Neuronal stem cell (in vitro differentiated cells): ENCODE data around the gene HOXA3.

Experiments
- DNase-seq: peaks from one replicate; pipeline ENCODE4 v3.0.0-alpha.2; 2013; ENCODE audit warnings: low spot score
- H2AFZ ChIP-seq: one replicate; pipeline ENCODE4 v1.6.1; 2013; ENCODE audit warnings: mild to moderate bottlenecking, low read length, inconsistent platforms
- H2AK5ac ChIP-seq: 2 replicates; pipeline ENCODE4 v1.6.1; 2013; ENCODE audit warnings: low read depth, mild to moderate bottlenecking, inconsistent platforms, low read length, moderate library complexity, mixed read lengths
- H2BK120ac ChIP-seq: 2 replicates; pipeline ENCODE4 v1.6.1; 2013; ENCODE audit warnings: low read depth, mild to moderate bottlenecking, inconsistent platforms, low read length, moderate library complexity, mixed read lengths
- H2BK12ac ChIP-seq: one replicate; pipeline ENCODE4 v1.6.1; 2013; ENCODE audit warnings: low read length, inconsistent platforms
- H2BK15ac ChIP-seq: 2 replicates; pipeline ENCODE4 v1.6.1; 2013; ENCODE audit warnings: mild to moderate bottlenecking, low read length, inconsistent platforms, mixed read lengths
- H2BK5ac ChIP-seq: one replicate; pipeline ENCODE4 v1.6.1; 2013; ENCODE audit warnings: inconsistent platforms, mild to moderate bottlenecking, low read length, moderate library complexity
- H3K14ac ChIP-seq: one replicate; pipeline ENCODE4 v1.6.1; 2013; ENCODE audit warnings: low read length, inconsistent platforms
- H3K18ac ChIP-seq: 2 replicates; pipeline ENCODE4 v1.6.1; 2013; ENCODE audit warnings: low read length, inconsistent platforms
- H3K23ac ChIP-seq: 2 replicates; pipeline ENCODE4 v1.6.1; 2013; ENCODE audit warnings: low read depth, mild to moderate bottlenecking, mixed read lengths, low read length, inconsistent platforms; ENCODE audit not compliant: poor library complexity
- H3K27ac ChIP-seq: replicated peaks from 3 replicates; pipeline ENCODE4 v1.5.1; 2013; ENCODE audit warnings: low read length, inconsistent platforms
- H3K27me3 ChIP-seq, 3 experiments: 2 replicates each; pipeline ENCODE4 v1.6.1; 2013; ENCODE audit warnings: low read length in 3 of 3, mild to moderate bottlenecking in 2 of 3, inconsistent platforms in 1 of 3, low read depth in 1 of 3, mixed read lengths in 1 of 3, moderate library complexity in 1 of 3; ENCODE audit not compliant: control insufficient read depth in 3 of 3, insufficient read depth in 3 of 3
- H3K36me3 ChIP-seq, 2 donors: replicated peaks in 1 of 2; 2 replicates each; pipeline ENCODE4 v1.6.1; 2013; ENCODE audit warnings: low read length in 2 of 2; ENCODE audit not compliant: control insufficient read depth in 2 of 2, insufficient read depth in 2 of 2
- H3K4ac ChIP-seq: 2 replicates; pipeline ENCODE4 v1.6.1; 2013; ENCODE audit warnings: inconsistent platforms, mild to moderate bottlenecking, low read length, moderate library complexity
- H3K4me1 ChIP-seq, 2 donors: 1 replicate in 1 of 2; 2 replicates in 1 of 2; pipeline ENCODE4 v1.6.1; 2013; ENCODE audit warnings: low read length in 2 of 2, low read depth in 1 of 2; ENCODE audit not compliant: control insufficient read depth in 2 of 2, insufficient read depth in 1 of 2
- H3K4me2 ChIP-seq: one replicate; pipeline ENCODE4 v1.6.1; 2013; ENCODE audit warnings: mild to moderate bottlenecking, low read length, inconsistent platforms; ENCODE audit not compliant: insufficient read depth, poor library complexity, severe bottlenecking
- H3K4me3 ChIP-seq, 2 donors: 2 replicates each; pipeline ENCODE4 v1.5.1; 2013; ENCODE audit warnings: low read length in 2 of 2, mild to moderate bottlenecking in 2 of 2, inconsistent platforms in 1 of 2, moderate library complexity in 1 of 2
- H3K79me1 ChIP-seq: one replicate; pipeline ENCODE4 v1.6.1; 2013; ENCODE audit warnings: low read depth, mild to moderate bottlenecking, inconsistent platforms, low read length, moderate library complexity
- H3K9ac ChIP-seq: one replicate; pipeline ENCODE4 v1.6.1; 2013; ENCODE audit warnings: mild to moderate bottlenecking, low read depth, low read length, inconsistent platforms; ENCODE audit not compliant: poor library complexity
- H3K9me3 ChIP-seq, 2 donors: replicated peaks in 1 of 2; 2 replicates each; pipeline versions ENCODE3 to v1.6.1; 2013; ENCODE audit warnings: low read length in 2 of 2, mild to moderate bottlenecking in 2 of 2, inconsistent platforms in 1 of 2, low read depth in 1 of 2, mixed read lengths in 1 of 2, moderate library complexity in 1 of 2; ENCODE audit not compliant: control insufficient read depth in 2 of 2, insufficient read depth in 1 of 2
- H4K8ac ChIP-seq: one replicate; pipeline ENCODE4 v1.6.1; 2013; ENCODE audit warnings: low read depth, mild to moderate bottlenecking, inconsistent platforms, low read length, moderate library complexity
- H4K91ac ChIP-seq: one replicate; pipeline ENCODE4 v1.6.1; 2013; ENCODE audit warnings: low read length, low read depth, mild to moderate bottlenecking, inconsistent platforms; ENCODE audit not compliant: poor library complexity
- WGBS, 2 donors: extraction: QIAGEN DNeasy Blood & Tissue Kit; methylation state at CpG; one replicate each; pipeline ENCODE4 v1.1.7; 2013; ENCODE audit warnings: missing lambda C conversion rate in 2 of 2, mixed read lengths in 1 of 2; ENCODE audit not compliant: insufficient read length in 2 of 2, insufficient replicate concordance in 1 of 2; ENCODE audit errors: extremely low coverage in 2 of 2; 5-methylcytosine and 5-hydroxymethylcytosine counted together

HOXA3 gene

DNA sequence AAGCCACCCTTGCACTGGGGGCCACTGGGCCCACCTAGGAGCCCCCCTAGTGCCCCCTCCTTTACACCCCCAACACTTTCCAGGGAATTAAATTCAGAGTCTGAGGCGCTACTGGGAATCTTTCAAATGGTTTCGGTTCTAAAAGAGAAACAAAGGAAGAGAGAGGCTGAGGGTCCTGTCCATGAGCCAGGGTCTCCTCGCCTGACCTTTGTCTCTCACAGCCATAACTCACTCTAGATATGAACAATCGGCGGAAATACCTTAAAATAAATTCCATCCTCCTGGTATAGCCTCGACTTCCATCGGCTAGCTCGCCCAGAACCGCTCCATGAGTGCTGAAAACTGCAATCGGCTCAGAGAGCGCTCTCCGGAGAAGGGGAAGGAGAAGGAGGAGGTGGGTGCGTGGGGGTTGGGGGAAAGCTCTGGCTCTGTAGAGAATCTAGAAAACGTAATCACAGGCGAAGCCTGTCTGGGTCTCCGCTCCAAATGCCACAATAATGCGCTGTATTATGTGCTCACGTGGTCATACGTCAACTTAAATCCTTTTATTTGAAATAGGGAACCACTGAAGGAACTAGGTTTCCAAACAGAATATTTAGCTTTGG, 34.4 kb downstream of the HOXA3 start:
- H2AK5ac ChIP-seq = no peak overlapping the region
- H2BK15ac ChIP-seq = no peak overlapping the region
- no peak overlapping the region for H3K4ac ChIP-seq
- H3K4me3 ChIP-seq = no peak overlapping the region
- H2BK120ac ChIP-seq = no peak overlapping the region
- no peak for DNase-seq
- H4K8ac ChIP-seq = no peak overlapping the region
- peaks cover 61 to 95% (median 94%) of the 10 kb centered on the region in 3 experiments for H3K27me3 ChIP-seq
- no peak overlapping the region for H3K9ac ChIP-seq
- no peaks in the 10 kb centered on the region for H3K79me1 ChIP-seq
- no peak overlapping the region for H3K4me2 ChIP-seq
- H2BK5ac ChIP-seq = no peak overlapping the region
- H4K91ac ChIP-seq = no peak overlapping the region
- no peak overlapping the region for H2BK12ac ChIP-seq
- H3K18ac ChIP-seq = no peak overlapping the region
- H2AFZ ChIP-seq = no peak overlapping the region
- H3K9me3 ChIP-seq = peaks cover 0 to 4% of the 10 kb centered on the region in 2 donors
- WGBS, 2 donors = no CpG with 5 or more reads among the region's 19 CpGs
- H3K4me1 ChIP-seq = no peaks in the 10 kb centered on the region
- no peak overlapping the region for H3K14ac ChIP-seq
- no peak overlapping the region for H3K27ac ChIP-seq
- no peak overlapping the region for H3K23ac ChIP-seq
- no peaks in the 10 kb centered on the region for H3K36me3 ChIP-seq

GRCh38 chr7:27116962-27117886, 35.2 kb downstream of the HOXA3 start:
- H3K9ac ChIP-seq = no peak overlapping the region
- no peak overlapping the region for H3K23ac ChIP-seq
- no peak overlapping the region for H2BK120ac ChIP-seq
- H4K91ac ChIP-seq = no peak overlapping the region
- peaks cover 55 to 95% (median 91%) of the 10 kb centered on the region in 3 experiments for H3K27me3 ChIP-seq
- H3K4ac ChIP-seq = no peak overlapping the region
- no peak overlapping the region for H2BK5ac ChIP-seq
- peak overlapping the region; percentile 47 for H3K14ac ChIP-seq
- no CpG with 5 or more reads among the region's 12 CpGs for WGBS, 2 donors
- no peak overlapping the region for H4K8ac ChIP-seq
- H2BK15ac ChIP-seq = no peak overlapping the region
- H3K4me2 ChIP-seq = no peak overlapping the region
- H3K27ac ChIP-seq = no peak overlapping the region
- no peak overlapping the region for H2AFZ ChIP-seq
- no peaks in the 10 kb centered on the region for H3K36me3 ChIP-seq
- no peak for DNase-seq
- no peak overlapping the region for H2AK5ac ChIP-seq
- no peaks in the 10 kb centered on the region for H3K79me1 ChIP-seq
- no peak overlapping the region for H3K18ac ChIP-seq
- H2BK12ac ChIP-seq = no peak overlapping the region
- H3K9me3 ChIP-seq = peaks cover 0 to 2% of the 10 kb centered on the region in 2 donors
- no peaks in the 10 kb centered on the region for H3K4me1 ChIP-seq
- H3K4me3 ChIP-seq = no peak overlapping the region

DNA sequence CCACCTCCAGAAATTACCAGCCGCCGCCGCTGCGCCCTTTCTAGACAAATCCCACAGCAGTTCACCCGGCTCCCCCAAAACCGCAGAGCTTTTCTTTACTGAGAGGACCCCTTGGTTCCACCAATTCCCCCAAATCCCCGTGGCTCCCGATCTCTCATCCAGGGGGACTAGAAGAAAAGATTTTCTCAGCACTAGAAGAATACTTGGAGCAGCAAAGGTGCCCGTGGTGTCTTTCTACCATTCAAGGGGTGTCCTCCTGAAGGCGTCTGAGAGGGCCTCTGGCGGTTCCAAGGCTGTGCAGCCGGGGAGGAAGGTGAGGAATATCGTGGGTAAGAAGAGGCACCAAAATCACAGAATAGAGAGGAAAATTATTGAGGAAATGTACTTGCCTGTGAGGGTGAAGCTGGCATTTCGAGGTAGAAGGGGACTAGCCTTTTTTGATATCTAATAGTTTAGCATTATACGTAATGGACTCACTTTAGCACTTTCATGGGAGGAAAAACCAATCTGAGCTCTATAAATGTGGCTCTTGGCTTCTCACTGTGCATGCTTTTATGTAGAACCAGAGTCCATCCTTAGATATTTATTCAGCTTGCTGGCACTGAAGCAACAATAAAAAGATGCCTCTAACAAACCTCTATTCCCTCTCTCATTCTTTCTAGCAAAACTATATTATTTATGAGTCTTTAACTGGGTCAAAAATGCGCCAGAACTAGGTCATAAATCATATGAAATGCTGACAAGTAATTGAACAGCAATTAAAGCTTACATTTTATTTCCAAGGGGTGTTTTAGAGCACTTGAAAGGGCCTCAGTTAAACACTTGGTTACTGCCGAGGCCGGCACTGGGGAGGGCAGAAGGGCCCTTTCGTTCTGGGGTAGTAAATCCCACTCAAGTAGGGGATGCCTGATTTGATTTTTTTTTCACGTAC, 36.1 kb downstream of the HOXA3 start:
- Histone ChIP-seq H3K23ac (no peak overlapping the region), H2BK5ac (no peak overlapping the region), H3K27me3 (peaks cover 52 to 95% (median 91%) of the 10 kb centered on the region in 3 experiments), H2AK5ac (no peak overlapping the region), H2BK120ac (no peak overlapping the region), H3K9ac (no peak overlapping the region), H2AFZ (no peak overlapping the region), H3K4me2 (no peak overlapping the region), H2BK15ac (no peak overlapping the region), H3K18ac (no peak overlapping the region), H3K27ac (no peak overlapping the region), H3K14ac (no peak overlapping the region), H3K79me1 (no peaks in the 10 kb centered on the region), H3K4ac (no peak overlapping the region), H3K9me3 (peaks cover 0 to 2% of the 10 kb centered on the region in 2 donors), H4K91ac (no peak overlapping the region), H3K36me3 (no peaks in the 10 kb centered on the region), H3K4me1 (no peaks in the 10 kb centered on the region), H4K8ac (no peak overlapping the region), H2BK12ac (no peak overlapping the region), H3K4me3 (no peak overlapping the region)
- DNase-seq = no peak
- WGBS, 2 donors = no CpG with 5 or more reads among the region's 20 CpGs
